ENCODE measurements around the gene BAD.

The BAD gene

DNA sequence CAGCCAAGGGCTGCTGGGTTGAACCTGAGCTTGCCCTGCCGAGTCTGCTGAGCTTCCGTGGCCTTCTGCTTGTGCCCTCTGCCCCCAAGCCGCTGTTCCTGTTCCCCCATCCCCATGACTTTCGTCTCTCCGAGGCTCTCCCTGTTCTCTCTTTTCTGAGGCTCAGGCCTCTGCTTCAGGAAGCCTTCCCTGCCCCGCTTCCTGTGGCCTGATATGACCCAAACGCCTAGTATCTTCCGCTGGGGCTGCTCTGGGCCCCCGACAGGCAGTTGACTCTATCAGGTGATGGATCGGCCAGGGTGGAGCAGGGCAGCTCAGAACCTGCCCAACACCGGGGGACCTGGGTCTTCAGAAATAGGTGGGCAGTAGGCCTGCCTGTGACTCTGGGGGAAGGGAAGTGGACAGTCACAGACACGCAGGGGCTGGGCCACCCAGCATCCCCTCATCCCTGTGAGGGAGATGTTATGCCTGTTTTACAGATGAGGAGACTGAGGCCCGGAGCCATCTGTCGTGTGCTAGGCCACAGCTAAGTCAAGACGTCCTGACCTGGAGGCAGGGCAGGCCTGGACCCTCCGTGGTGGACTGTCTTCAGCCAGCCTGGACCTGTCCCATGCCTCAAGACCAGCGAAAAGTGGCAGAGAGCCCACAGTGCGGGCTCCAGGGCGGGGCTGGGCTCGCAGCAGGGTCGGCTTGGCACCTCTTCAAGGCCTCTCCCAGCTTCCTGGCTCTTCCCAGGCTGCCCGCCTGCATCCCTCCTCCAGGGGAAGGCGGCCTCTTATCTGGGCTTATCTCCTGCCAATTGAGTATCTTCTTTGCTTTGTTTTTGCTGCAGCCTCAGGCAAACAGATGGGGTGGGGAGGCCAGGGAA lies 16.2 kb downstream of the BAD start:
- peak overlapping the region; percentile 98 for H3K27ac ChIP-seq (ENCODE audit: low read depth, low read length, severe bottlenecking)
- 87 to 88% methylated on average over 22 of the region's 23 CpGs for WGBS, 2 experiments (ENCODE audit: insufficient coverage in 2 of 2)
- no peaks in the 10 kb centered on the region for H3K9me3 ChIP-seq (ENCODE audit: control insufficient read depth, low read length)
- peaks cover 29% of the 10 kb centered on the region for H3K4me1 ChIP-seq (ENCODE audit: control insufficient read depth, insufficient read depth, low read length, poor library complexity, severe bottlenecking)
- peak overlapping the region; percentile 56 for H3K4me3 ChIP-seq (ENCODE audit: extremely low read depth, insufficient read depth, low read length, poor library complexity, severe bottlenecking)
- H3K36me3 ChIP-seq (ENCODE audit: control insufficient read depth, insufficient read depth, low read length): peaks cover 53% of the 10 kb centered on the region

GRCh38 chr11:64267207-64267945 lies 17.1 kb downstream of the BAD start:
- H3K9me3 ChIP-seq (ENCODE audit: control insufficient read depth, low read length): no peaks in the 10 kb centered on the region
- H3K36me3 ChIP-seq (ENCODE audit: control insufficient read depth, insufficient read depth, low read length): peaks cover 58% of the 10 kb centered on the region
- WGBS, 2 experiments (ENCODE audit: insufficient coverage in 2 of 2): 91 to 93% methylated on average over 19 to 21 of the region's 27 CpGs
- no peak overlapping the region for H3K4me3 ChIP-seq (ENCODE audit: extremely low read depth, insufficient read depth, low read length, poor library complexity, severe bottlenecking)
- no peak overlapping the region for H3K27ac ChIP-seq (ENCODE audit: low read depth, low read length, severe bottlenecking)
- peaks cover 38% of the 10 kb centered on the region for H3K4me1 ChIP-seq (ENCODE audit: control insufficient read depth, insufficient read depth, low read length, poor library complexity, severe bottlenecking)

DNA sequence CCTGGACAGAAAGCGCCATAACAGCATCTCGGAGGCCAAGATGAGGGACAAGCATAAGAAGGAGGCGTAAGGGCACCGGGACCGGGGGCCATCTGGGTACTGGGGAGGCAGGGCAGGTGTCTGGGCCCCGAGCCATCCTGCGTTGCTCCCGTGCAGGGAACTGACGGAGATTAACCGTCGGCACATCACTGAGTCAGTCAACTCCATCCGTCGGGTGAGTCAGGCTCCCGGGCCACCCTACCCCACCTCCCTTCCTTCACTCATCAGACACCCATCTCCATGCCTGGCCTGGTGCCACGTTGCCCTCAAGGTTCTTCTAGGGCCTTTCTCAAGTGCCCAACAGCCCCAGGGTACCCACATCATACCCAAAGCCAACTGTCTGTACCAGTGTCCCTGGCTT lies 18.1 kb downstream of the BAD start:
- Histone ChIP-seq H3K36me3 (ENCODE audit: control insufficient read depth, insufficient read depth, low read length) (peaks cover 68% of the 10 kb centered on the region), H3K4me3 (ENCODE audit: extremely low read depth, insufficient read depth, low read length, poor library complexity, severe bottlenecking) (no peak overlapping the region), H3K27ac (ENCODE audit: low read depth, low read length, severe bottlenecking) (no peak overlapping the region), H3K4me1 (ENCODE audit: control insufficient read depth, insufficient read depth, low read length, poor library complexity, severe bottlenecking) (peaks cover 39% of the 10 kb centered on the region), H3K9me3 (ENCODE audit: control insufficient read depth, low read length) (no peaks in the 10 kb centered on the region)
- 95 to 100% methylated on average over 13 to 15 of the region's 15 CpGs for WGBS, 2 experiments (ENCODE audit: insufficient coverage in 2 of 2)

DNA sequence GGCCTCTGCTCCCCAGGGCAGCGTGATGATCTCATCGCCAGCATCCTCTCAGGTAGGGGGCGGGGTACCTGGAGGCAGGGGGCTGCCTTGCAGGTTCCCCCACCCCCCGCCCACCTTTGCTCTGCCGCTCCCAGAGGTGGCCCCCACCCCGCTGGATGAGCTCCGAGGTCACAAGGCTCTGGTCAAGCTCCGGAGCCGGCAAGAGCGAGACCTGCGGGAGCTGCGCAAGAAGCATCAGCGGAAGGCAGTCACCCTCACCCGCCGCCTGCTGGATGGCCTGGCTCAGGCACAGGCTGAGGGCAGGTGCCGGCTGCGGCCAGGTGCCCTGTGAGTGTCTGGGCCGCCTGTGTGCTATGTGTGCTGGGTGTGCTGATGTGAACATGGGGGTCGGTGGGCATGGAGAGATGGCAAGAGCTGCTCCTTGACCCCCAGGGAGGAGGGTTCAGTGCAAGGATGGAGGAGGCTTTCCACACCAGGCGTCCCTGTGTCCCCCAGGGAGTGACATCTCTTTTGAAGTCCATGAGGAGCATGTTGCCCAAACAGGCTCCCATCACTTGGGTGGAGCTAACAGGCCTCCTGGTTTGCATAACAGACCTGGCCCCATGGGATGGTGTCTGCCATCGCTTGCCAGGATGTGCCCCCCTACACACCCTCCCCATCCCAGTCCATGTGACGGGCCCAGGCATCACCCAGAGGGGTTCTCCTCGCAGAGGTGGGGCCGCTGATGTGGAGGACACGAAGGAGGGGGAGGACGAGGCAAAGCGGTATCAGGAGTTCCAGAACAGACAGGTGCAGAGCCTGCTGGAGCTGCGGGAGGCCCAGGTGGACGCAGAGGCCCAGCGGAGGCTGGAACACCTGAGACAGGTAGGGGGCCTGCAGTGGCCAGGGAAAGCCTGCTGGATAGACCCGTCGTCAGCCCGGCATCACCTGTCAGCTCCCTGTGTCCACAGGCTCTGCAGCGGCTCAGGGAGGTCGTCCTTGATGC lies 19.0 kb downstream of the BAD start:
- Histone ChIP-seq H3K9me3 (ENCODE audit: control insufficient read depth, low read length) (no peaks in the 10 kb centered on the region), H3K36me3 (ENCODE audit: control insufficient read depth, insufficient read depth, low read length) (peaks cover 73% of the 10 kb centered on the region), H3K27ac (ENCODE audit: low read depth, low read length, severe bottlenecking) (no peak overlapping the region), H3K4me3 (ENCODE audit: extremely low read depth, insufficient read depth, low read length, poor library complexity, severe bottlenecking) (no peak overlapping the region), H3K4me1 (ENCODE audit: control insufficient read depth, insufficient read depth, low read length, poor library complexity, severe bottlenecking) (peaks cover 39% of the 10 kb centered on the region)
- 91 to 95% methylated on average over 29 to 31 of the region's 35 CpGs for WGBS, 2 experiments (ENCODE audit: insufficient coverage in 2 of 2)

DNA sequence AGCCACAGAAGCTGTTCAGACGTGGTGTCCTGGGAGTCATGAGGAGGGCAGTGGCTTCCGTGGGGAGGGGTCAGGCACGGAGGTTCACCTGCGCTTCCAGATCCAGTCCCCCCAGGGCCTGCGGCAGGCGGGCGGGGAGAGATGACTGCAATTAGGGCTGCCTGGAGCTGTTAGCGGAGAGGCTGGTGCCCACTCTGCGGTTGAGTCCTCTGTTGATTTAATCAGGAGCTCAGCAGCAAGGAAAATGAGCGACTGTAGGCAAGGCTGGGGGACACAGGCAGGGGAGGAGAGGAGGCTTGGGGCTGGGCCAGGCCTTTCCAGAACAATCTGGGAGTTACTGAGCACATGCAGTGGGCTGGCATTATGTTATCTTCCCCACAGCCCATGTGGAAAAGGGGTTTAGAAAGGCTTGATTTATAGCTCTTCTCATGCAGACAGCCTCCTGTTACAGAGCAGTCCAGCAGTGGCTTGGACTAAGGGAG lies 20.1 kb downstream of the BAD start:
- H3K4me3 ChIP-seq (ENCODE audit: extremely low read depth, insufficient read depth, low read length, poor library complexity, severe bottlenecking): no peak overlapping the region
- H3K36me3 ChIP-seq (ENCODE audit: control insufficient read depth, insufficient read depth, low read length): peaks cover 82% of the 10 kb centered on the region
- H3K9me3 ChIP-seq (ENCODE audit: control insufficient read depth, low read length): no peaks in the 10 kb centered on the region
- H3K4me1 ChIP-seq (ENCODE audit: control insufficient read depth, insufficient read depth, low read length, poor library complexity, severe bottlenecking): peaks cover 39% of the 10 kb centered on the region
- WGBS, 2 experiments (ENCODE audit: insufficient coverage in 2 of 2): 95 to 98% methylated on average over 6 to 10 of the region's 10 CpGs
- no peak overlapping the region for H3K27ac ChIP-seq (ENCODE audit: low read depth, low read length, severe bottlenecking)

DNA sequence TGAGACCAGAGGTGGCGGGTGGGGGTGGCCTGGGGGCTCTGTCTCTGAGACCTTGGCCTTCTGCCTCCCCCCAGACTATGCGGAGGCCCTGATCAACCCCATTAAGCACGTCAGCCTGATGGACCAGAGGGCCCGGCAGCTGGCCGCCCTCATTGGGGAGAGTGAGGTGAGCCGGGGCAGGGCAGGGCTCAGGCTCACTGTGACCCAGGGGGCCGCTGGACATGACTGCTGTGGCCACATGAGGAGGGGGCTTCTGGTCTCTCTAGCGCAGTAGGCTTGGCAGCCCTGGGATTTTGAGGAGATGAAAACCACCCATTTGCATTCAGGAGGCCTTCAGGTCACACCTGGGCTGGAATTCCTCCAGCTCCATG lies 20.5 kb downstream of the BAD start:
- peaks cover 39% of the 10 kb centered on the region for H3K4me1 ChIP-seq (ENCODE audit: control insufficient read depth, insufficient read depth, low read length, poor library complexity, severe bottlenecking)
- H3K9me3 ChIP-seq (ENCODE audit: control insufficient read depth, low read length): no peaks in the 10 kb centered on the region
- peaks cover 86% of the 10 kb centered on the region for H3K36me3 ChIP-seq (ENCODE audit: control insufficient read depth, insufficient read depth, low read length)
- no peak overlapping the region for H3K27ac ChIP-seq (ENCODE audit: low read depth, low read length, severe bottlenecking)
- WGBS, 2 experiments (ENCODE audit: insufficient coverage in 2 of 2): 92% methylated on average over 4 to 7 of the region's 8 CpGs
- no peak overlapping the region for H3K4me3 ChIP-seq (ENCODE audit: extremely low read depth, insufficient read depth, low read length, poor library complexity, severe bottlenecking)

- peak overlapping the region; percentile 83 for H3K27ac ChIP-seq (ENCODE audit: low read depth, low read length, severe bottlenecking)
- H3K4me3 ChIP-seq (ENCODE audit: extremely low read depth, insufficient read depth, low read length, poor library complexity, severe bottlenecking): no peak overlapping the region
- peaks cover 32% of the 10 kb centered on the region for H3K4me1 ChIP-seq (ENCODE audit: control insufficient read depth, insufficient read depth, low read length, poor library complexity, severe bottlenecking)
- WGBS, 2 experiments (ENCODE audit: insufficient coverage in 2 of 2): 81 to 83% methylated on average over 23 to 26 of the region's 29 CpGs
- H3K9me3 ChIP-seq (ENCODE audit: control insufficient read depth, low read length): no peaks in the 10 kb centered on the region
- peaks cover 91% of the 10 kb centered on the region for H3K36me3 ChIP-seq (ENCODE audit: control insufficient read depth, insufficient read depth, low read length)
Measured at GRCh38 chr11:64263021-64263946, 21.2 kb downstream of the BAD start.

- 95 to 96% methylated on average over 34 to 41 of the region's 42 CpGs for WGBS, 2 experiments (ENCODE audit: insufficient coverage in 2 of 2)
- H3K27ac ChIP-seq (ENCODE audit: low read depth, low read length, severe bottlenecking): peak overlapping the region; percentile 83
- H3K4me1 ChIP-seq (ENCODE audit: control insufficient read depth, insufficient read depth, low read length, poor library complexity, severe bottlenecking): peaks cover 28% of the 10 kb centered on the region
- H3K4me3 ChIP-seq (ENCODE audit: extremely low read depth, insufficient read depth, low read length, poor library complexity, severe bottlenecking): no peak overlapping the region
- no peaks in the 10 kb centered on the region for H3K9me3 ChIP-seq (ENCODE audit: control insufficient read depth, low read length)
- H3K36me3 ChIP-seq (ENCODE audit: control insufficient read depth, insufficient read depth, low read length): peaks cover 92% of the 10 kb centered on the region
Measured at GRCh38 chr11:64262271-64263002, 22.0 kb downstream of the BAD start.

- 95% methylated on average over 14 to 18 of the region's 18 CpGs for WGBS, 2 experiments (ENCODE audit: insufficient coverage in 2 of 2)
- no peaks in the 10 kb centered on the region for H3K9me3 ChIP-seq (ENCODE audit: control insufficient read depth, low read length)
- peaks cover 89% of the 10 kb centered on the region for H3K36me3 ChIP-seq (ENCODE audit: control insufficient read depth, insufficient read depth, low read length)
- no peak overlapping the region for H3K27ac ChIP-seq (ENCODE audit: low read depth, low read length, severe bottlenecking)
- no peak overlapping the region for H3K4me3 ChIP-seq (ENCODE audit: extremely low read depth, insufficient read depth, low read length, poor library complexity, severe bottlenecking)
- peaks cover 23% of the 10 kb centered on the region for H3K4me1 ChIP-seq (ENCODE audit: control insufficient read depth, insufficient read depth, low read length, poor library complexity, severe bottlenecking)
Measured at GRCh38 chr11:64261556-64262080, 22.8 kb downstream of the BAD start.

Measured in mesodermal cell (in vitro differentiated cells).